NCI-H1092 (cell line): ENCODE data around the gene TOGARAM2.

Experiments used
- DNase-seq: peaks from one replicate; lab custom pipeline; 2025; lab: John Stamatoyannopoulos, UW

The TOGARAM2 gene

GRCh38 chr2:28997847-28998735, 17.0 kb downstream of the TOGARAM2 start:
- no peak for DNase-seq

- DNase-seq: no peak
Measured at GRCh38 chr2:29000481-29000880, 19.4 kb downstream of the TOGARAM2 start.

GRCh38 chr2:29000956-29001355, 19.9 kb downstream of the TOGARAM2 start:
- no peak for DNase-seq

GRCh38 chr2:29001806-29002205, 20.7 kb downstream of the TOGARAM2 start:
- no peak for DNase-seq

GRCh38 chr2:29004755-29005154, 23.7 kb downstream of the TOGARAM2 start:
- no peak for DNase-seq

- DNase-seq: no peak
Measured at GRCh38 chr2:29005331-29005730, 24.2 kb downstream of the TOGARAM2 start.

GRCh38 chr2:29006092-29006979, 25.2 kb downstream of the TOGARAM2 start:
- no peak for DNase-seq

- DNase-seq: no peak
Measured at GRCh38 chr2:29006980-29007301, 25.8 kb downstream of the TOGARAM2 start.

GRCh38 chr2:29009270-29009669, 28.2 kb downstream of the TOGARAM2 start:
- DNase-seq: no peak

GRCh38 chr2:29009711-29010677, 28.9 kb downstream of the TOGARAM2 start:
- DNase-seq: no peak

GRCh38 chr2:29010946-29011345, 29.8 kb downstream of the TOGARAM2 start:
- DNase-seq: no peak

- DNase-seq: peak; percentile 15
Measured at GRCh38 chr2:29011418-29012060, 30.4 kb downstream of the TOGARAM2 start.

GRCh38 chr2:29012211-29012681, 31.1 kb downstream of the TOGARAM2 start:
- DNase-seq: no peak

- no peak for DNase-seq
Measured at GRCh38 chr2:29013057-29013780, 32.1 kb downstream of the TOGARAM2 start.

GRCh38 chr2:29014331-29014730, 33.2 kb downstream of the TOGARAM2 start:
- no peak for DNase-seq

GRCh38 chr2:29014811-29015421, 33.8 kb downstream of the TOGARAM2 start:
- no peak for DNase-seq

- no peak for DNase-seq
Measured at GRCh38 chr2:29015701-29016470, 34.8 kb downstream of the TOGARAM2 start.

GRCh38 chr2:29016504-29016903, 35.4 kb downstream of the TOGARAM2 start:
- DNase-seq: no peak

GRCh38 chr2:29017716-29018435, 36.8 kb downstream of the TOGARAM2 start:
- no peak for DNase-seq
